Left ventricle myocardium inferior (tissue), 1 donor: Measurements from ENCODE around the gene ZDHHC12. TPM values are rescaled to one million over a fixed set of nuclear protein-coding genes. Genes with fewer than 3 reads are reported as not detected.

ENCODE experiments used
- DNase-seq: peaks from one replicate; pipeline ENCODE4 v3.0.0-alpha.2; 2020
- H3K27ac ChIP-seq: fragments of 200-600 bp; replicated peaks from 2 replicates; pipeline ENCODE4 v1.8.0; 2021
- H3K27me3 ChIP-seq: fragments of 200-600 bp; 2 replicates; pipeline ENCODE4 v1.8.0; 2021; ENCODE audit warnings: low read depth
- H3K36me3 ChIP-seq: fragments of 200-600 bp; 2 replicates; pipeline ENCODE4 v1.8.0; 2021
- H3K4me1 ChIP-seq: fragments of 200-600 bp; 2 replicates; pipeline ENCODE4 v1.8.0; 2021
- H3K4me3 ChIP-seq: fragments of 200-600 bp; 2 replicates; pipeline ENCODE4 v1.8.0; 2021; ENCODE audit warnings: mild to moderate bottlenecking, moderate library complexity
- H3K9me3 ChIP-seq: fragments of 200-600 bp; replicated peaks from 2 replicates; pipeline ENCODE4 v1.8.0; 2021
- intact Hi-C: fragments of 100-400 bp; cut with micrococcal nuclease; formaldehyde crosslinking; loops from one replicate; pipeline ENCODE4 v1.11.0; 2022
- total RNA-seq: library from RNA; stranded (reverse); fragmentation: NEBNext Ultra II Directional; extraction: Animal tissue kit (Norgen Biotek cat#: 25700); gene quantifications from one replicate; pipeline ENCODE4 v1.2.1, GENCODE V29; 2021
- TF ChIP-seq, protein P1 (sequence below): fragments of 200-600 bp; IDR thresholded peaks from 2 replicates; pipeline ENCODE4 v1.8.0; 2021; ENCODE audit warnings: antibody characterized with exemption, mild to moderate bottlenecking, borderline replicate concordance
- donor health status: DM: no; HTN: yes; CAD: no; lungs with severe emphysema.

ZDHHC12 gene
- total RNA-seq, 1 donor from 2014 or later = 6.3 TPM

DNA sequence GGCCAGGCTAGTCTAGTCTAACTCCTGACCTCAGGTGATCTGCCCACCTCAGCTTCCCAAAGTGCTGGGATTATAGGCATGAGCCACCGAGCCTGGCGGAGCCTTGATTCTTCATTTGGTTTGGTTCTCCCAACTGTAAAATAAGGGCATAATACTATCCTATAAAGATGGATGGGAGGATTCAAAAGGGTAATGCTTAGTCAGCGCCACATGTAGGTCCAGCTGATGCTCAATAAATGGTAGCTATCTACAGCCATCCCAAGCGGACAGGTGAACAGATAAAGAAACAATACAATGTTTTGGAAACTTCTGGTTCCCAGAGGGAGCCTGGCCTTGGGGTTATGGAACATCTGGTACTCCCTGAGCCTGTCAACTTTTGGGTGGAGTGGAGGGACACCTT is 48.5 kb downstream of the ZDHHC12 start:
- no peaks in the 10 kb centered on the region for H3K36me3 ChIP-seq
- H3K4me1 ChIP-seq = no peaks in the 10 kb centered on the region
- H3K9me3 ChIP-seq = no peaks in the 10 kb centered on the region
- intact Hi-C loops = no loop called here
- no peak for DNase-seq
- no peak overlapping the region for H3K4me3 ChIP-seq
- no peaks in the 10 kb centered on the region for H3K27me3 ChIP-seq
- no peak overlapping the region for H3K27ac ChIP-seq
- TF ChIP-seq, protein P1, sequence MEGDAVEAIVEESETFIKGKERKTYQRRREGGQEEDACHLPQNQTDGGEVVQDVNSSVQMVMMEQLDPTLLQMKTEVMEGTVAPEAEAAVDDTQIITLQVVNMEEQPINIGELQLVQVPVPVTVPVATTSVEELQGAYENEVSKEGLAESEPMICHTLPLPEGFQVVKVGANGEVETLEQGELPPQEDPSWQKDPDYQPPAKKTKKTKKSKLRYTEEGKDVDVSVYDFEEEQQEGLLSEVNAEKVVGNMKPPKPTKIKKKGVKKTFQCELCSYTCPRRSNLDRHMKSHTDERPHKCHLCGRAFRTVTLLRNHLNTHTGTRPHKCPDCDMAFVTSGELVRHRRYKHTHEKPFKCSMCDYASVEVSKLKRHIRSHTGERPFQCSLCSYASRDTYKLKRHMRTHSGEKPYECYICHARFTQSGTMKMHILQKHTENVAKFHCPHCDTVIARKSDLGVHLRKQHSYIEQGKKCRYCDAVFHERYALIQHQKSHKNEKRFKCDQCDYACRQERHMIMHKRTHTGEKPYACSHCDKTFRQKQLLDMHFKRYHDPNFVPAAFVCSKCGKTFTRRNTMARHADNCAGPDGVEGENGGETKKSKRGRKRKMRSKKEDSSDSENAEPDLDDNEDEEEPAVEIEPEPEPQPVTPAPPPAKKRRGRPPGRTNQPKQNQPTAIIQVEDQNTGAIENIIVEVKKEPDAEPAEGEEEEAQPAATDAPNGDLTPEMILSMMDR = no peak

Other genes with a start within 250 kb of the ZDHHC12 start
- 18.8 TPM for gene GLE1, start 219.4 kb downstream of the ZDHHC12 start, total RNA-seq
- gene SPTAN1, start 171.5 kb downstream of the ZDHHC12 start, total RNA-seq = 269 TPM
- gene DYNC2I2, start 67.3 kb downstream of the ZDHHC12 start, total RNA-seq = 32.7 TPM
- gene SET, start 34.9 kb downstream of the ZDHHC12 start, total RNA-seq = 168 TPM
- 6.3 TPM for gene PKN3, start 21.6 kb downstream of the ZDHHC12 start, total RNA-seq
- 61.6 TPM for gene ZER1, start 47.8 kb upstream of the ZDHHC12 start, total RNA-seq
- 17.9 TPM for gene TBC1D13, start 63.1 kb upstream of the ZDHHC12 start, total RNA-seq
- gene ENDOG, start 94.4 kb upstream of the ZDHHC12 start, total RNA-seq = 75.3 TPM
- 17.5 TPM for gene SPOUT1, start 105.7 kb upstream of the ZDHHC12 start, total RNA-seq
- 12.1 TPM for gene KYAT1, start 157.8 kb upstream of the ZDHHC12 start, total RNA-seq
- 19.8 TPM for gene LRRC8A, start 158.0 kb upstream of the ZDHHC12 start, total RNA-seq
- 20.3 TPM for gene PHYHD1, start 196.9 kb upstream of the ZDHHC12 start, total RNA-seq
- 8.4 TPM for gene DOLK, start 223.5 kb upstream of the ZDHHC12 start, total RNA-seq
- 15.9 TPM for gene NUP188, start 223.6 kb upstream of the ZDHHC12 start, total RNA-seq